Stimulated activated CD4-positive, alpha-beta T cell treated with anti-CD3 and anti-CD28 coated beads, Interleukin-4, amount 100 ng/mL, for 4 hours (primary cell): Measurements from ENCODE around the gene CDH23.

Experiments
- DNase-seq, 2 experiments: peaks; one replicate each; pipeline ENCODE4 v3.0.0-alpha.2; 2020

The CDH23 gene

DNA sequence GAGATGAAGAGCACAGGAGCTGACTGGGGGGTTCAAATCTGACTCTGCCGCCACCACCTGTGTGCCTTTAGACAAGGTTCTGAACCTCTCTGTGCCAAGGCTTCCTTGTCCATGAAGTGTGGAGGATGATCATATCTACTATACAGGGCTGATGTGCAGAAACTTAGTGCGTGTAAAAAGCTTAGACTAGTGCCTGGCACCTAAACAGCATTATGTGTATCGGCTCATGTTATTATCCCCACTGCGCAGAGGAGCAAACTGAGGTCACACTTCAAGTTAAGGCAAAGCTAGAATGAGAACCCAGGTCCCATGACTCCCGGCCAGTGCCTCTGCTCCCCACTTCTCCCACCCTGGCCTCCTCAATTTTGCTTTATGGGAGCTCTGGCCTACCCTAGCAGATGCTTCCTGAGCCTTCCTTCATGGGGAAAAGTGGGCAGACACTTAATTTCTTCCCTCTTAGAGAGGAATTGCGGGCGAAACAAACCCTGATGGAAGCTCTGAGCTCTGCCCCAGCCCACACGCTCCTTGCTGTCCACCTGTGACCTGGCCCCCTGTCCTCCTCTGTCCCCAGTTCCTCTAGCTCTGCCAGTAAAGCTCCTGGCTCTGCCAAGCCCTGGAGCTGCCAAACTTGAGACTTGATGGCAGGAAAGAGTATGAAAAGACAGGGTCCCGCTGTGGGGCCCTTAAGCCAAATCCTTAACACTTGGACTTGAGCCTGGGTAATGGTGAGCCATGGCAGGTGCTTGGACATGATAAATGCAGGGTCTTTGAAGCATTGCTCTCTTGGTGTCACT lies 71.0 kb downstream of the CDH23 start:
- DNase-seq: no peak

DNA sequence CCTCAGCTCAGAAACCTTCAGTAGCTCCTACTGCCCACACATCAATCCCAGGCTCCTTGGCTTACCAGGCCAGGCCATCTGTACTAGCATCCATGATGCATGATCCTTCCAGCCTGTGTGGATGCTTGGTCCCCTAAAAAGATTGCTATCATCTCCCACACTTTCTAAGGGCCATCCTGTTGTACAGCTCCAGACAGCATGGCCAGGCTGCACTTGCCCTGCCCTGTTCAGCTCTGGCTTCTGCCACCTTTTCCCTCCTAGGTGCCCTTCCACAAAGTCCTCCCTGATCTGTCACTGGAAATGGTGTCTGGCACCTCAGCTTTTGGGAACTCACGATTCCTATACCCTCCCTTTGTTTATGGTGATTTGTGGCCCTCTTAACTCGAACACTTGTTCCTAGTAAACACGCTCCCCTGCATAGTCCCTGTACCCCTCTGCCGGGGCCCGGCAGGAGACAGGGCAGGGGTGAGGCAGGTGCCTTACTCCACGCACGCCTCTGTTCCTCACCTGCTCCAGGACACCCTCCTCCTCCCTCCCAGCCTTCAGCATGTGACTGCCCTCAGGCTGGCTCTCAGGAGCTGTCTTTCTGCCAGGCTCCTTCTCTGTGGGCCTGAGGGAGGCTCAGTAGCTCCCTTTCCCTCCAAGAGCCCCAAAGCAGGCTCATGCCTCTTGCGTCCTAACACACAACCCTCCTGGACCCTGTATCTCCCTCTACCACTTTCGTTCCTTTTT lies 71.8 kb downstream of the CDH23 start:
- no peak for DNase-seq

- no peak for DNase-seq
Measured at GRCh38 chr10:71471006-71471405, 74.3 kb downstream of the CDH23 start.

GRCh38 chr10:71471957-71472365 lies 75.2 kb downstream of the CDH23 start:
- no peak for DNase-seq

DNA sequence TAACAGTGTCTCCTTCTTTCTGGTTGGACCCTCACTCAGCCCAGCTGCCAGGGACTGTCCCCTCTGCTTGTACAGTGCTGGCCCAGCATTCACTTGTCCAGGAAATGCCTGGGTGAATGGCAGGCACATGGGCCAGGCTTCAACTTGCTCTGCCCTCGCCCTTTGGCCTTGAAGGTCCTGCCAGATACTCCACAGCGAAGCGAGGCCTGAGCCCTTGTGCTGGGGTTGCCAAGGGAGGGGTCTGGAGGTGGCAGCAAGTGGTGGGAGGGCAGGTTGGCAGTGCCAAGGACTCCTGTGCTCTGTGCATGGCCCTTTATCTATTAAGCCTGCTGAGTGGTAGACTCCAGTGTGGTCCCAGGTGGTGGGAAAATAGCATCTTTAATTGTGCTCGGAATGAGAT lies 75.7 kb downstream of the CDH23 start:
- DNase-seq: no peak

DNA sequence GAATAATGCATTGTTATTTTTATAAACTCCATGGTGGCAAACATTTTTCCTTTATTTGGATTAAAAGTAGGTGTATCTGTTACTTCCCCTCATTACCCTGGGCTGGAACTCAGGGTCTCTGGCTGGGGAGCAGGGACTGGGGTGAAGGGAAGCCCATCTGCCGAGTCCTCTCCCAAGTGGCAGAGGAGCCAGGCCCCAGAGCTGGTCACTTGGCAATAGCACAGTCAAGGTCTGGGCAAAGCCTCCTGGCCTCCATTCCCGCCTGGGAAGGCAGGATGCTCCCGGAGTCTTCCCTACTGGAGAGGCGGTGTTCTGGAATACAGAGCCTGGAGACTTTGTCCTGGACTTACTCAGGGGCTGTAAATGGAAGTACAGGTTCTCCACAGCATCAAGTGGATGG lies 76.2 kb downstream of the CDH23 start:
- no peak for DNase-seq

DNA sequence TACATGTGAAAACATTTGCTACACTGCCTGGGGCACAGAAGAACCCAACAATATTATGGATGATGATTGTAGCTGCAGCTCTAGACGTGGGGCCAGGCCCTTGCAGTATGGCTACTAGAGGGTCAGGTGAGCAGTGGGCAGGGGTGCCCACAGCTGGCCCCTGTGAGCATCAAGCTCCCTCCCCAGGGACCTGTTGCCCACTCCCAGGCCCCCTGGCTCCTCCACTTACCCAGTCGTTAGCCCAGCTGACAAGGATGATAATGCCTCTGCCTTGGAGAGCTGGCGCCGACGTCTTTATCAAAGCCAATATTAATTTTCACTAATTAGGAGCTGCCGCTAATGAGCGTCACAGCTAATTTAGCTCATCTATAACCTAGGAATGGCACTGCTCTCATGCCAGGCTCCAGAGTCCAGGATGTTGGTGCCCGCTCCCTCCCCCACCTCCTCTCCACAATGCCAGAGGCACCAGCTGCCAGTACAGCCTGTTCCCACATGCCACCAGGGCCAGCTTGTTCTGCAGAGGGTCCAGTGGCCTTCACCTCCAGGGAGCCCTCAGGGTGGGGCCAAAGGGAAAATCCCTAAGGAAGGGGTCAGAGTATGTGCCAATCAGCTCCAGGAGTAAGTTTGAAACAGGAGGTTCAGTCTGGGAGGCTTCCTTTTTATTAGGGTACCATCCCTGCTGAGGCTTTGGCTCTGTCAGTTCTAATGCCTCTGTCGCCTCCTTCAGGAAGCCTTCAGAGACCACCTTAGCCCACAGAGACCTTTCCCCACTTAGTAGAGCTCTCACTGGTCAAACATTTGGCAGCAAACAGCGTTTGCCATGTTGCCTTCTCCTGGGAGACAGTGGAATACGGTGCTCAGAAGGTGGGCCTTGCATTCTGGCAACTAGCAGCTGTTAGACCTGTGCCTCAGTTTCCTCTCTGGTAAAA lies 77.2 kb downstream of the CDH23 start:
- DNase-seq: no peak

DNA sequence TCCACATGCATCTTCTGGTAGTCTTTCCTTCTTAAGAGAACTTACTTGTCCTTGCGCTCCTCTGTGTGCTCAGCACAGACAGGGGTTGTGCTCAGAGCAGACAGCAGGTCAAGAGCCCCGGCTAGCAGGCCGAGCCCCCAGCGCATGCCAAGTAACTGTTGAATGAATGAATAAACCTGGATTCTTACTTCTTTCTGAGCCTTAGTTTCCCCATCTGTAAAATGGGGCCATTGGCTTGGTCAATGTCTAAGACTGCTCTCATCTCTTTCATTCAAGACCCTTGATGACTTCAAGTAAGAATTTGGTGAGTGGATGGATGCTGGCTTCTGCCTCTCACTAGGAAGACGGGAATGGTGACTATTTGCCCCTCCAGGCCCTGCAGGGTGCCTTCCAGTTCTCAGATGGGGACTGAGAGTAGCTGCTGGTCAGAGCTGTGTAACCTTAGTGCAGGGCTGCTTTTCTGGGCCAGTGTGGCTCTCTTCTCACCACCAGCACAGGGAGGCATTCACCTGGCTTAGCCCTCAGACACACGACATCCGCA lies 78.1 kb downstream of the CDH23 start:
- no peak for DNase-seq

GRCh38 chr10:71475243-71475871 lies 78.6 kb downstream of the CDH23 start:
- DNase-seq: no peak

DNA sequence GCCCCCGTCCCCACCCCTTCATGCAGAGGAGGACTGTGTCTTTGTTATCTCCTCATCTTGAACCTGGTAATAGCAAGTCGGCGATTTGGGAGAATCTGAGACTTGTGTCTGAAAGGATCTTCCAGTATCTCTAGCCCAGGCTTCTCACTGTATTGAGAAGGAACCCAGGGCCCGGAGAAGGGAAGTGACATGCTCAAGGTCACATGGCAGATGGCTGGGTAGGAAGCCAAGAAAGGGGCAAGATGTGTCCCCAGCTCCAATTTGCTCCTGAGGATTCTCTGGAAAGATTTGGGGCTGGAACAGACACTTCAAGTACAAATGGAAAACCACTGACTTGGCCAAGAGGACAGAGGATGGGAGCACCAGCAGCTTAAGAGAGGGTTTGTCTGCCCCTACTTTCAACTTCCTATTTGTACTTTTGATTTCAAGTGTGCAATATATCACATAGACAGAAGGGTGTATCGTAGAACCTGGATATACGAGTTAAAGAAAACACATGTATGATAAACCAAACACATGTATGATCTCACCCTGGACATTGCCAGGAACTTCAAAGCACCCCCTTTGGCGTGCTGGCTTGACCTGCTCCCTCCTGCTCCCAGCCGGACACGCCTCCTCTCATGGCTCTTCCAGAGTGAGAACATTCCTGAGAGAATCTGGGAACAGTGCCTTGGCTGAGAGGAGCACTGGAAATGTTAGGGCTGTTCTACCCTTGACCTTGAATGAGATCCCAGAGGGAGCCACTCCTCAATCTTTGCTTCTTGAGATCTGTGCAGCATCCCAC lies 79.7 kb downstream of the CDH23 start:
- no peak for DNase-seq

- no peak for DNase-seq
Measured at GRCh38 chr10:71478173-71478572, 81.5 kb downstream of the CDH23 start.

DNA sequence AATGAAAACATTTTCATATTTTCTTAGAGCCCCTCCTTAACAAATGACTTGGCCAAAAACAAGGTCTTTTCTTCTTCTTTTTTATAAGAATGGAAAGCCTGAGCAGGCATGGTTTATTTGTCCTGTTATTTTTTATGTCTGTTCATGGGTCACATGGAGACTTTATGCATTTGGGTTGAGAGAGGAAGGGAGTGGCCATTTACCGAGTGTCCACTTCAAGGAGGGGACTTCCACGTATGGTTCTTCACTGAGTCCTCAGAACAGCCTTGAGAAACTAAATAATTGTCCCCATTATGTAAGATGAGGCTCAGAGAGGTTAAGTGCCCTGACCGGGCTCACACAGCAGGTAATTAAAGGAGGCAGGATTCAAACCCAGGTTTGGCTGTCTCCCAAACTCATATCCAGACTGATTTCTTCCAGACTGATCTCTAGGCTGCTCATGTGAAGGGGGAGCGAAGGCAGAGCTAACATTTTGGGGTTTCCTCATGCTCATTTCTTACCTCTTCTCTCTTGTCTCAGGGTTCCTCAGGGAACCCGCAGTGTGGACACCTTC lies 82.2 kb downstream of the CDH23 start:
- no peak for DNase-seq

DNA sequence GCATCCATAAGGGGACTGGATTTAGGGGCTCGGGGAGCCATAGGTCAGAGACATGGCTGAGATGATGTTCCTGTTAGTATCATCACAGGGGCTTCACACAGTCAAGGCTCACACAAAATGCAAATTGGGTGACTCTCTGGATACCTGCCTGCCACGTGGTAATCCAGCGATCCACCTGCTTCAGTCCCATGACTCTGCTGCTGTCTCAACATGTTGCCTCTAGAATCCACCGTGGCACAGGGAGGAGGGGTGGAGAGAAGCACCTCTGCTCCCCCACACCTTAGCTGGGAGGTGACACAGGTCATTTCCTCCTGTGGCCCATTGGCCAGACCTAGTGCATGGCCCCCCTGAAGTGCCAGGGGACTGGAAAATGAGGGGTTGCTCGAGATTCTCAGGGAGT lies 83.1 kb downstream of the CDH23 start:
- DNase-seq: no peak

GRCh38 chr10:71480662-71481061 lies 83.9 kb downstream of the CDH23 start:
- DNase-seq: no peak

DNA sequence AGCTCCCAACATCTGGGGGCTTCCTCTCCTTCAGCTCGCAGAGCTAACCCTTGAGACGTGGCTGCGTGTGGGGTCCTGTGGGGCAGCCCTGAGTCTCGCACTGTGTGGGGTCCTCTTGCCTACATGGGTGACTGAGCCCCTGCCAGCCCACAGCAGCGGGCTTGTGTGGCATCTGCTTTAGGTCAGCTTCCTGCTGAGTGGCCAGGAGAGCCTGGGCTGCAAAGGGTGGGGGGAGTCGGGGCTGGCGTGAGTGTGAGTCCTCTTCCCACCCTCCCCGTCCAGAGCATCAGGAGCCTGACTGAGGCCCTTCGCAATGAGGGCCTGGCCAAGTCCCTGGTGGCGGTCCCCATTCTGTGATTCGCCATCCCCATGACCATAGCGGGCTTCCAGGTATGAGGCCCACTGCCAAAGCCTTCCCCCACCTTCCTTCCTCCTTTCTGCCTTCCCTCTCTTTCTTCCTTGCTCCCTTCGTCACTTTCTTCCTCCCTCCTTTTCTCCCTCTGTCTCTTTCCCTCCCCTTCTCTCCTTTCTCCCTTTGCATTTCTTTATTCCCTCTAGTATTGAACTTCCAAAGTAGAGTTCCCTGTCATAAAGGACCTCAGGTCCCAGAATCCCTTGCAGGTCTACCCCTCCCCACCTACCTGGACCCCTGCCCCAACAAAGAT lies 85.2 kb downstream of the CDH23 start:
- DNase-seq: no peak

- no peak for DNase-seq
Measured at GRCh38 chr10:71482620-71483019, 85.9 kb downstream of the CDH23 start.

DNA sequence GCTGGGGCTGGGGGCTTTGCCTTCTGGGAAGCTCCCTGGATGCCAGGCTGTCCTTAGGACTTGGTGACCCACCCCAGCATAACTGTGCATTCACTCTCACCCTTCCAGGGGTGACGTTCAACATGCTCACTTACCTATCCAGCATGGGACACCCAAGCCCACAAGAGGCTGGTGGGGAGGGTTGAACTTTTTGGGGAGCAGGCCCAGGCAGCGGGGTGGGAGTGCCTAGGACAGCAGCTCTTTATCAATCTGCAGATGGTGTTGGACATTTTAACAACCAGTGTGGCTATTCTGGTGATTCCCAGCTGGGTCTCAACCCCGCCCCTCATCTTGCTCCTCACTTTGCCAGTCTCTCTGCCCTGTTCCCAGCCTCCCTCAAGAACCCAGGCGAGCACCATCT lies 86.4 kb downstream of the CDH23 start:
- DNase-seq: no peak

- no peak for DNase-seq
Measured at GRCh38 chr10:71483885-71484751, 87.4 kb downstream of the CDH23 start.

- peak; percentile 11 to 33 for DNase-seq
Measured at GRCh38 chr10:71486484-71487114, 89.9 kb downstream of the CDH23 start.
